Measurements from ENCODE around the gene MAB21L4. TPM values are rescaled to one million over a fixed set of nuclear protein-coding genes. Genes with fewer than 3 reads are reported as not detected.

MAB21L4 gene
- total and polyA plus RNA-seq, 7 donors, result not detected

DNA sequence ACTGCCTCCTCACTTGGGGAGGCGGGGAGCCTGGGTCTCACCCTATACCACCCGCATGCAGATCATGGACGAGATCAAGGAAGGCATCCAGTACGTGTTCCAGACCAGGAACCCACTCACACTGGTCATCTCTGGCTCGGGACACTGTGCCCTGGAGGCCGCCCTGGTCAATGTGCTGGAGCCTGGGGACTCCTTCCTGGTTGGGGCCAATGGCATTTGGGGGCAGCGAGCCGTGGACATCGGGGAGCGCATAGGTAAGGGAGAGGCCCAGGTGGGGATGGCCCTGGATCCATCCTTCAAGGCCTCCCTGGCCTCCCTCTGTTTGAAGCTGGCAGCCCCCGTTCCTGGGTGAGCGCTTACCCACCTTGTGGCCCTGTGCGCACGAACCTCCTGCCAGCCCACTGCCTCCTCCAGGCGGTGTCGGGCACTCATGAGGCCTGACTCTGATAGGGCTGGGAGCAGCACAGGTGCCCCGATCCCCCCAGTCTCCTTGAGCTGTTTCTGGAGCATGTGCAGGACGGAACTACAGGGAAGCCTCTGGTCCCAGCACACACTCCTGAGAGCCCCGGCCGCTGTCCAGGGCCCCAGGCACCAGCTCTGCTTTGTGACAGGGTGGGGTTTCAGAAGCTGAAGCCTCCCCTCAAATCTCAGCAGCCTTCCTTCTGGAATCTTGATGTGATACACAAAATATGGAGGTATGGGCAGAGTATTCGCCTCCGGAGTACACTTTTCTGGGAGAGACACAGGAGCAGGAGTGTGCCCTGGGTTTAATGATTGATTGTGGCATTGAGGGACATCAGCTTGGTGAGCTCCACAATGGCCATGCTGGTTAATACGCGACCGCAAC, 26.6 kb downstream of the MAB21L4 start:
- Histone ChIP-seq H3K4me1 (no peaks in the 10 kb centered on the region), H3K9me3 (no peaks in the 10 kb centered on the region), H3K4me3 (no peak overlapping the region), H3K27ac (no peak overlapping the region), H3K36me3 (ENCODE audit: insufficient read depth in 1 of 2, low read depth in 1 of 2) (no peaks in the 10 kb centered on the region), H3K27me3 (ENCODE audit: insufficient read depth in 3 of 3, low read length in 2 of 3) (no peaks in the 10 kb centered on the region)
- intact Hi-C loops (cut with DNase I), result no loop called here
- ATAC-seq, result no peak
- 89 to 95% (median 94%) methylated on average over 24 to 25 of the region's 25 CpGs for WGBS, 3 donors
- TF ChIP-seq, protein P1, sequence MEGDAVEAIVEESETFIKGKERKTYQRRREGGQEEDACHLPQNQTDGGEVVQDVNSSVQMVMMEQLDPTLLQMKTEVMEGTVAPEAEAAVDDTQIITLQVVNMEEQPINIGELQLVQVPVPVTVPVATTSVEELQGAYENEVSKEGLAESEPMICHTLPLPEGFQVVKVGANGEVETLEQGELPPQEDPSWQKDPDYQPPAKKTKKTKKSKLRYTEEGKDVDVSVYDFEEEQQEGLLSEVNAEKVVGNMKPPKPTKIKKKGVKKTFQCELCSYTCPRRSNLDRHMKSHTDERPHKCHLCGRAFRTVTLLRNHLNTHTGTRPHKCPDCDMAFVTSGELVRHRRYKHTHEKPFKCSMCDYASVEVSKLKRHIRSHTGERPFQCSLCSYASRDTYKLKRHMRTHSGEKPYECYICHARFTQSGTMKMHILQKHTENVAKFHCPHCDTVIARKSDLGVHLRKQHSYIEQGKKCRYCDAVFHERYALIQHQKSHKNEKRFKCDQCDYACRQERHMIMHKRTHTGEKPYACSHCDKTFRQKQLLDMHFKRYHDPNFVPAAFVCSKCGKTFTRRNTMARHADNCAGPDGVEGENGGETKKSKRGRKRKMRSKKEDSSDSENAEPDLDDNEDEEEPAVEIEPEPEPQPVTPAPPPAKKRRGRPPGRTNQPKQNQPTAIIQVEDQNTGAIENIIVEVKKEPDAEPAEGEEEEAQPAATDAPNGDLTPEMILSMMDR (IDR thresholded peaks at IDR 0.05), result no peak
- DNase-seq, result no peak

DNA sequence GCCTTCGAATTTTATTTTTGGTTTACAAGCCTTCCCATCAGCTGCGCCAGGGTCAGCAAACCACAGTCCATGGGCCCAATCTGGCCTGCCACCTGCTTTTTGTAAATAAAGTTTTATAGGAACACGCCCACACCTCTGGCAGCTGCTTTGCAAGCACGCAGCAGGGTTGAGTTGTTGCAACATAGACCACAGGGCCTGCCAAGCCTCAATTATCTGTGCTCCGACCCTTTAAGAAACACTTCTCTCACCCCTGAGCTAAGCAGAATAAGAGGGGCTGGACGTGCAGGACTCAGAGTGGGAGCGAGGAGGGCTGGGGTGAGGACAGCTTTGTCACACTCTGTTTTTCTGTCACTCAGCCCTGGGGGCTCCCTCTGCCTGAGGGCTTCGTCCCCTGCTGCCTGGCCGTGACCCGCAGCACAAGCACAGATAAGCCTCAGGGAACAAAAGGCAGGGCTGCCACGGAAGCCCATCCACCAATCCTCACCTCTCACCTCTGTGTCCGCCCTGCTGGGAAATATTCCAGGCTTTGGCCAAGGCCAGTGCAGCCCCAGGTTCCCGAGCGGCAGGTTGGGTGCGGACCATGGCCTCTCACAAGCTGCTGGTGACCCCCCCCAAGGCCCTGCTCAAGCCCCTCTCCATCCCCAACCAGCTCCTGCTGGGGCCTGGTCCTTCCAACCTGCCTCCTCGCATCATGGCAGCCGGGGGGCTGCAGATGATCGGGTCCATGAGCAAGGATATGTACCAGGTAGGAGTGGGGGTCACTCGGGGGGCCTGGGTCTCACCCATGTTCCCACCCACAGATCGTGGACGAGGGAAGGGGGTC, 27.5 kb downstream of the MAB21L4 start, which contains the start of gene AGXT:
AGXT (plus strand) TSS at position 539 of the 823 bp plus-strand sequence; CDS start at position 581, 42 bp downstream.
- WGBS, 3 donors, result 83 to 88% (median 86%) methylated on average over 21 of the region's 21 CpGs
- ATAC-seq, result no peak
- intact Hi-C loops (cut with DNase I), result no loop called here

DNA sequence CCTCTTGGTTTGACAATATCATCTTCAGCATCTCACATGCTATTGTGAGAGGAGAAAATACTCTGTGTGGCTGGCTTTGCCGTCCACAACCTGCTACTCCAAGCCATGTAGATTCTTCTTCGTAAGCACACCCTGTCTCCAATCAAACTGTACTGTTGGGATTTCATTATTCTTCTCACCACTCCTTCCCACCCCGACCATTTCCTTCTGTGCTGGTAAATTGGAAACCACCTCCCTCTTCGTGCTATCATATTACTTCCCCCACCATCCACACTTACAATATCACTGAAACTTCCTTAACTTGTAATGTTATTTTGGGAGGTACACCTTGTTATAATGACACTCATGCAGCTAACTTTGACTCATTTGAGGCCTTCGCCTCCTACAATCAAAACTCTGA, 30.6 kb downstream of the MAB21L4 start:
- intact Hi-C loops (cut with DNase I), result no loop called here
- DNase-seq, result no peak
- H3K27me3 ChIP-seq (ENCODE audit: insufficient read depth in 3 of 3, low read length in 2 of 3), result no peaks in the 10 kb centered on the region
- TF ChIP-seq, protein P1 (IDR thresholded peaks at IDR 0.05), result no peak
- no peak for ATAC-seq
- no peaks in the 10 kb centered on the region for H3K9me3 ChIP-seq
- no peaks in the 10 kb centered on the region for H3K4me1 ChIP-seq
- no peaks in the 10 kb centered on the region for H3K36me3 ChIP-seq (ENCODE audit: insufficient read depth in 1 of 2, low read depth in 1 of 2)
- H3K27ac ChIP-seq, result no peak overlapping the region
- no peak overlapping the region for H3K4me3 ChIP-seq
- 78 to 81% (median 78%) methylated on average over 5 of the region's 5 CpGs for WGBS, 3 donors

More for the DNA sequence above, 27.5 kb downstream of the MAB21L4 start, which contains the start of gene AGXT:
- Histone ChIP-seq H3K4me1 (no peaks in the 10 kb centered on the region), H3K4me3 (no peak within 1 kb of the TSS), H3K9me3 (no peaks in the 10 kb centered on the region), H3K27me3 (ENCODE audit: insufficient read depth in 3 of 3, low read length in 2 of 3) (no peaks in the 10 kb centered on the region), H3K27ac (no peak within 1 kb of the TSS), H3K36me3 (ENCODE audit: insufficient read depth in 1 of 2, low read depth in 1 of 2) (no peaks in the 10 kb centered on the region)
- TF ChIP-seq, protein P1 (IDR thresholded peaks at IDR 0.05), result no peak
- DNase-seq, result no peak

DNA sequence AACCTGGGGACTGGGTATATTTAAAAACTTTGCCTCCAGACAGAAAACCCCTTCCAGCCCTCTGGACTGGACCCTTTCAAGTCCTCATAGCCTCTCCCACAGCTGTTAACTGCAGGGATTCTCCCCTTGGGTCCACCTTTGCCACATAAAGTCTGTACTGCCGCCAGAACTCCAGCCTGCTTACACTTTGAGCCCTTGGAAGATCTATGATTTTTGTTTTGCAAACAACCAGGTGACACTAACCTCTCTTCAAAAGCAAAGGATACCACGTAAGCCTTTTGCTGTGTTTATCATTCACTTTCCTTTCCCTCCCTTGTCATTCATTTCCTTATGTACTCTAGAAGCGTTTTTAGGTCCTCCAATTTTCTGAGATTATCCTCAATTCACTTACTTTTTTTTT, 31.5 kb downstream of the MAB21L4 start:
- WGBS, 3 donors, result 82 to 94% (median 86%) methylated on average over 3 of the region's 3 CpGs
- intact Hi-C loops (cut with DNase I), result no loop called here
- H3K36me3 ChIP-seq (ENCODE audit: insufficient read depth in 1 of 2, low read depth in 1 of 2), result no peaks in the 10 kb centered on the region

More for the DNA sequence above, 31.5 kb downstream of the MAB21L4 start:
- Histone ChIP-seq H3K4me1 (no peaks in the 10 kb centered on the region), H3K27me3 (ENCODE audit: insufficient read depth in 3 of 3, low read length in 2 of 3) (no peaks in the 10 kb centered on the region), H3K27ac (no peak overlapping the region), H3K9me3 (no peaks in the 10 kb centered on the region), H3K4me3 (no peak overlapping the region)
- no peak for ATAC-seq
- TF ChIP-seq, protein P1 (IDR thresholded peaks at IDR 0.05), result no peak
- no peak for DNase-seq

Data from psoas muscle (tissue), 8 donors.